ENCODE measurements around the gene THRB. TPM values are rescaled to one million over a fixed set of nuclear protein-coding genes. Genes with fewer than 3 reads are reported as not detected.
A peak's percentile ranks its signal among the peaks of the same experiment; 100 is the strongest.

THRB gene
- total RNA-seq, 6 experiments from 2014 or later, result 14.5 to 29.5 (median 17.3) TPM

DNA sequence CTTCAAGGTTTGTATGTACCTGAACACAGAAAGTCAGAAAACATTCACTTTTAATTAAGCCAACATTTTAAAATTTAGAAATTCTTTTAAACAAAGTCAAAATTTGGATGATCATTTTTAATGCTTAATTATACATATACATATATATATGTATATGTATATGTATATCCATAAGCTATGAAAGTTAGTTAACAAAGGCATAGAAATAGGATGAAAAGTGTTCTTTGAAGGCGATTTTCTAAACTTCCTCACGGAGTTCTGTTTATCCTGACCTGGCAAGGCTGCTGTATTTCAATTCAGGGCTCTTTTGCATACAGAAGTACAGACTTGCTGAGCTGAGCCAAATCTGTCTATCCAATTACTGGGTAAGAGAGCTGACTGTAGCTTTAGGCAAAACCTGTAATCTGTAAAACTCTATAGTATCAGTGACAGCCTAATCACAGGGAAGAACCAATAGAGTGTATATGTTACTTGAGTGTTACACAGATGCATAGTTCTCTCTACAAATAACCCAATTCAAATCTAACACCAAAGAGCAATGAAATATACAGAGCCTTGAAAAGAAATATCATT, 32.1 kb upstream of the THRB start:
- DNase-seq (no peak), ATAC-seq (peak in 3 of 4 donors; percentile 23 to 45 (median 31))
- Histone ChIP-seq H3K27me3 (no peaks in the 10 kb centered on the region), H3K4me3 (no peak overlapping the region), H3K36me3 (no peaks in the 10 kb centered on the region), H3K4me1 (peaks cover 0 to 15% (median 7%) of the 10 kb centered on the region in 4 donors), H3K9me3 (no peaks in the 10 kb centered on the region), H3K27ac (no peak overlapping the region)
- WGBS (ENCODE audit: insufficient coverage, low coverage, low lambda C conversion rate, missing lambda C conversion rate), result 14% methylated on average over 2 of the region's 2 CpGs
- no peak for TF ChIP-seq CTCF (IDR thresholded peaks at IDR 0.05)
- TF ChIP-seq POLR2A (IDR thresholded peaks at IDR 0.05), result no peak
- intact Hi-C loops (cut with DNase I), result no loop called here

GRCh38 chr3:24525557-24525956, 30.9 kb upstream of the THRB start:
- ATAC-seq, result no peak
- WGBS (ENCODE audit: insufficient coverage, low coverage, low lambda C conversion rate, missing lambda C conversion rate), result 69% methylated on average over 1 of the region's 1 CpG
- TF ChIP-seq CTCF (IDR thresholded peaks at IDR 0.05) (no peak), POLR2A (IDR thresholded peaks at IDR 0.05) (no peak)

DNA sequence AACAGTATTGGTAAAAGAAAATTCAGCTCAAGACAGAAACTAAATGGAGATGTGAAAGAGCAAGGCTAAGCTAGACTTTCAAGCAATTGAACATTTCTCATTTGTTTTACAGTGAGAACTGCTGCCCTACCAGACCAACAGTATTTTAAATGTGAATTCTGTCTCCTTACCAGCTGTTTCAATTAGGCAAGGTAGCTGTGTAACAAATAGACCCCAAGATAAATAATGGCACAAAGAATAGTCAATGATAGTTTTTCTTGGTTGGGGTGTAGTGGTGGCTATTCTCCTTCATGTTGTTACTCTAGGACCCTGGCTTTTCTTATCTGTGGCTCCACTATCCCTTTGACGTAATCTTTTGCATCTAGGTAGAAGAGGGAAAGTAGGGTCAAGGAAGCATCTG, 30.4 kb upstream of the THRB start:
- Histone ChIP-seq H3K27ac (no peak overlapping the region), H3K36me3 (no peaks in the 10 kb centered on the region), H3K4me3 (no peak overlapping the region), H3K9me3 (no peaks in the 10 kb centered on the region), H3K27me3 (no peaks in the 10 kb centered on the region), H3K4me1 (peaks cover 0 to 18% (median 7%) of the 10 kb centered on the region in 4 donors)
- ATAC-seq (no peak), DNase-seq (no peak)
- intact Hi-C loops (cut with DNase I), result no loop called here
- WGBS (ENCODE audit: insufficient coverage, low coverage, low lambda C conversion rate, missing lambda C conversion rate), result 86% methylated on average over 1 of the region's 1 CpG
- no peak for TF ChIP-seq POLR2A (IDR thresholded peaks at IDR 0.05)
- TF ChIP-seq CTCF (IDR thresholded peaks at IDR 0.05), result no peak

More at GRCh38 chr3:24525557-24525956, 30.9 kb upstream of the THRB start:
- Histone ChIP-seq H3K4me3 (no peak overlapping the region), H3K4me1 (peaks cover 0 to 18% (median 7%) of the 10 kb centered on the region in 4 donors), H3K27ac (no peak overlapping the region), H3K27me3 (no peaks in the 10 kb centered on the region), H3K9me3 (no peaks in the 10 kb centered on the region), H3K36me3 (no peaks in the 10 kb centered on the region)
- intact Hi-C loops (cut with DNase I), result no loop called here
- DNase-seq, result no peak

- peak; percentile 54 to 63 (median 56) for ATAC-seq
- H3K27ac ChIP-seq, result no peak overlapping the region
- TF ChIP-seq POLR2A (IDR thresholded peaks at IDR 0.05), result no peak
- no peak for TF ChIP-seq CTCF (IDR thresholded peaks at IDR 0.05)
- no peak overlapping the region for H3K4me3 ChIP-seq
- no peaks in the 10 kb centered on the region for H3K27me3 ChIP-seq
- no peaks in the 10 kb centered on the region for H3K36me3 ChIP-seq
- H3K9me3 ChIP-seq, result no peaks in the 10 kb centered on the region
- DNase-seq, result no peak
- WGBS (ENCODE audit: insufficient coverage, low coverage, low lambda C conversion rate, missing lambda C conversion rate), result 50% methylated on average over 3 of the region's 3 CpGs
- intact Hi-C loops (cut with DNase I), result no loop called here
- peaks cover 0 to 18% (median 7%) of the 10 kb centered on the region in 4 donors for H3K4me1 ChIP-seq
These were observed 29.5 kb upstream of the THRB start for GRCh38 chr3:24523988-24524727.
